ENCODE results near the gene SMARCD2.

SMARCD2 gene

GRCh38 chr17:63783522-63783921 lies 59.0 kb downstream of the SMARCD2 start:
- TF ChIP-seq CTCF (IDR thresholded peaks at IDR 0.05; ENCODE audit: low read depth, low read length) = no peak

More at GRCh38 chr17:63783522-63783921, 59.0 kb downstream of the SMARCD2 start:
- no peak for DNase-seq (ENCODE audit: extremely low read depth, low read depth)

Data from AG09319 (cell line).